IMR-90 (cell line): ENCODE measurements around the gene AGO3. TPM values are rescaled to one million over a fixed set of nuclear protein-coding genes. Genes with fewer than 3 reads are reported as not detected.

Source experiments
- ATAC-seq: fragments of 200-7000 bp; cut with Tn5 transposase; 2 replicates; pipeline ENCODE4 v1.9.1; 2020; ENCODE audit warnings: low read depth, mild to moderate bottlenecking, moderate library complexity
- BruUV-seq: library from RNA; stranded (reverse); fragments of 400-500 nt; replicated peaks from 2 replicates; lab custom pipeline; 2021; lab: Mats Ljungman, UMichigan
- CTCF ChIA-PET: fragments of 300-600 bp; formaldehyde crosslinking; extraction: SDS; loops from one replicate; lab custom pipeline; 2021; ENCODE audit warnings: antibody characterized with exemption; lab: Yijun Ruan, JAX
- POLR2A ChIA-PET: fragments of 300-600 bp; sonication (Branson Sonifier 250); formaldehyde crosslinking; loops from one replicate; lab custom pipeline; 2022; ENCODE audit warnings: antibody characterized with exemption; ENCODE audit not compliant: unreplicated experiment; lab: Charles Lee
- DNase-seq: peaks from one replicate; pipeline ENCODE4 v3.0.0; 2013
- H2AFZ ChIP-seq: replicated peaks from 2 replicates; pipeline ENCODE3; 2013; ENCODE audit warnings: low read length, mild to moderate bottlenecking; ENCODE audit not compliant: poor library complexity
- H2AK5ac ChIP-seq: 2 replicates; pipeline ENCODE4 v1.6.1; 2013; ENCODE audit warnings: low read depth, low read length, inconsistent platforms
- H2AK9ac ChIP-seq: replicated peaks from 2 replicates; pipeline ENCODE3; 2013; ENCODE audit warnings: mild to moderate bottlenecking, low read depth, low read length, moderate library complexity; ENCODE audit not compliant: poor library complexity
- H2BK120ac ChIP-seq: 2 replicates; pipeline ENCODE4 v1.6.1; 2013; ENCODE audit warnings: low read depth, low read length, inconsistent platforms
- H2BK15ac ChIP-seq: 3 replicates; pipeline ENCODE4 v1.6.1; 2013; ENCODE audit warnings: low read depth, low read length, inconsistent platforms
- H2BK20ac ChIP-seq: 2 replicates; pipeline ENCODE4 v1.6.1; 2013; ENCODE audit warnings: low read depth, mild to moderate bottlenecking, inconsistent platforms, low read length, moderate library complexity
- H2BK5ac ChIP-seq: 2 replicates; pipeline ENCODE4 v1.6.1; 2013; ENCODE audit warnings: mild to moderate bottlenecking, low read depth, low read length, inconsistent platforms; ENCODE audit not compliant: poor library complexity, severe bottlenecking
- H3K14ac ChIP-seq: replicated peaks from 2 replicates; pipeline ENCODE4 v1.6.1; 2013; ENCODE audit warnings: low read depth, low read length, inconsistent platforms
- H3K18ac ChIP-seq: 2 replicates; pipeline ENCODE4 v1.6.1; 2013; ENCODE audit warnings: low read depth, low read length, control low read depth
- H3K23ac ChIP-seq: 2 replicates; pipeline ENCODE4 v1.6.1; 2013; ENCODE audit warnings: low read depth, low read length, inconsistent platforms
- H3K27ac ChIP-seq: 2 replicates; pipeline ENCODE4 v1.5.1; 2013; ENCODE audit warnings: mild to moderate bottlenecking, control low read depth, low read length; ENCODE audit not compliant: insufficient read depth
- H3K27me3 ChIP-seq: 2 replicates; pipeline ENCODE4 v1.6.1; 2013; ENCODE audit warnings: low read length; ENCODE audit not compliant: control insufficient read depth, insufficient read depth
- H3K36me3 ChIP-seq: 2 replicates; pipeline ENCODE4 v1.6.1; 2013; ENCODE audit warnings: low read length, mixed read lengths; ENCODE audit not compliant: control insufficient read depth, insufficient read depth
- H3K4ac ChIP-seq: 2 replicates; pipeline ENCODE4 v1.6.1; 2013; ENCODE audit warnings: low read depth, low read length, inconsistent platforms
- H3K4me1 ChIP-seq: 2 replicates; pipeline ENCODE4 v1.6.1; 2013; ENCODE audit warnings: low read length, mixed read lengths; ENCODE audit not compliant: control insufficient read depth, insufficient read depth
- H3K4me2 ChIP-seq: 2 replicates; pipeline ENCODE4 v1.6.1; 2013; ENCODE audit warnings: low read depth, mild to moderate bottlenecking, control low read depth, low read length, moderate library complexity
- H3K4me3 ChIP-seq: 2 replicates; pipeline ENCODE4 v1.5.1; 2013; ENCODE audit warnings: low read depth, mild to moderate bottlenecking, control low read depth, low read length, moderate library complexity; ENCODE audit not compliant: insufficient read depth
- H3K56ac ChIP-seq: 2 replicates; pipeline ENCODE4 v1.6.1; 2013; ENCODE audit warnings: low read length, inconsistent platforms; ENCODE audit not compliant: insufficient read depth; ENCODE audit errors: extremely low read depth
- H3K79me1 ChIP-seq, 2 experiments: 2 replicates each; pipeline ENCODE4 v1.6.1; 2013; ENCODE audit warnings: low read length in 2 of 2, inconsistent platforms in 1 of 2, low read depth in 1 of 2
- H3K9ac ChIP-seq: 2 replicates; pipeline ENCODE4 v1.6.1; 2013; ENCODE audit warnings: low read depth, low read length, control low read depth
- H3K9me1 ChIP-seq: 2 replicates; pipeline ENCODE4 v1.6.1; 2013; ENCODE audit warnings: low read length, inconsistent platforms; ENCODE audit not compliant: insufficient read depth
- H3K9me3 ChIP-seq: 2 replicates; pipeline ENCODE4 v1.6.1; 2013; ENCODE audit warnings: low read length; ENCODE audit not compliant: control insufficient read depth, insufficient read depth
- H4K20me1 ChIP-seq: 2 replicates; pipeline ENCODE4 v1.6.1; 2013; ENCODE audit warnings: low read length, inconsistent platforms; ENCODE audit not compliant: insufficient read depth
- H4K5ac ChIP-seq: 2 replicates; pipeline ENCODE4 v1.6.1; 2013; ENCODE audit warnings: mild to moderate bottlenecking, low read depth, low read length, control low read depth
- H4K8ac ChIP-seq, 2 experiments: 2 replicates each; pipeline ENCODE4 v1.6.1; 2013; ENCODE audit warnings: low read depth in 2 of 2, low read length in 2 of 2, control low read depth in 1 of 2, inconsistent platforms in 1 of 2
- H4K91ac ChIP-seq: 2 replicates; pipeline ENCODE4 v1.6.1; 2013; ENCODE audit warnings: low read depth, low read length, inconsistent platforms; ENCODE audit not compliant: insufficient read depth
- CEBPB ChIP-seq: IDR thresholded peaks from 2 replicates; pipeline ENCODE4 v1.6.1; 2012; ENCODE audit warnings: low read depth, low read length, improper control_type of control experiment
- CHD1 ChIP-seq: IDR thresholded peaks from 2 replicates; pipeline ENCODE4 v1.6.1; 2012; ENCODE audit warnings: low read depth, low read length, improper control_type of control experiment
- FOS ChIP-seq: fragments of 150-350 bp; IDR thresholded peaks from 2 replicates; pipeline ENCODE4 v1.6.1; 2016; ENCODE audit warnings: low read depth, low read length
- MAFK ChIP-seq: IDR thresholded peaks from 2 replicates; pipeline ENCODE4 v1.6.1; 2012; ENCODE audit warnings: low read depth, low read length, improper control_type of control experiment
- MAZ ChIP-seq: IDR thresholded peaks from 2 replicates; pipeline ENCODE4 v1.6.1; 2012; ENCODE audit warnings: low read depth, mild to moderate bottlenecking, low read length, improper control_type of control experiment, moderate library complexity, borderline replicate concordance
- NFE2L2 ChIP-seq: fragments of 150-350 bp; IDR thresholded peaks from 2 replicates; pipeline ENCODE4 v1.6.1; 2016; ENCODE audit warnings: low read depth, mild to moderate bottlenecking, low read length
- RAD21 ChIP-seq: IDR thresholded peaks from 2 replicates; pipeline ENCODE4 v1.6.1; 2012; ENCODE audit warnings: low read length, improper control_type of control experiment
- RCOR1 ChIP-seq: IDR thresholded peaks from 2 replicates; pipeline ENCODE4 v1.6.1; 2012; ENCODE audit warnings: mild to moderate bottlenecking, low read length, improper control_type of control experiment; ENCODE audit not compliant: insufficient replicate concordance
- RFX5 ChIP-seq: IDR thresholded peaks from 2 replicates; pipeline ENCODE4 v1.8.0; 2012; ENCODE audit warnings: low read depth, mild to moderate bottlenecking, low read length, moderate library complexity
- SMC3 ChIP-seq: fragments of 150-350 bp; IDR thresholded peaks from 2 replicates; pipeline ENCODE4 v1.6.1; 2016; ENCODE audit warnings: low read depth, mild to moderate bottlenecking, antibody characterized with exemption, low read length, moderate library complexity
- WGBS, 2 experiments: methylation state at CpG; one replicate each; pipeline versions ENCODE4 v1.1.5 to v1.1.7; 2013; ENCODE audit warnings: missing lambda C conversion rate in 2 of 2; ENCODE audit not compliant: insufficient read length in 1 of 2; ENCODE audit errors: extremely low coverage in 2 of 2; 5-methylcytosine and 5-hydroxymethylcytosine counted together
- dilution Hi-C: fragments of 300-500 bp; cut with HindIII; formaldehyde crosslinking; loops from one replicate; pipeline ENCODE4 v1.14.3; 2018; ENCODE audit warnings: low sequenced_read_pairs; ENCODE audit not compliant: unreplicated experiment
- in situ Hi-C: fragments of 300-500 bp; cut with MboI; formaldehyde crosslinking; loops from 3 replicates; pipeline ENCODE4 v1.14.3; 2019; ENCODE audit warnings: low sequenced_read_pairs, inconsistent platforms, mixed read lengths
- intact Hi-C: fragments of 100-400 bp; cut with micrococcal nuclease; formaldehyde crosslinking; loops from 2 replicates; pipeline ENCODE4 v1.10.0; 2022
- polyA plus RNA-seq, 3 experiments: library from polyadenylated mRNA; depleted of rRNA; stranded (reverse); fragments of >200 nt; gene quantifications; 2 replicates each; pipeline ENCODE4 v1.2.3, GENCODE V29; 2012; ENCODE audit warnings: low replicate concordance in 1 of 3
- total RNA-seq: library from RNA; depleted of rRNA; stranded (reverse); fragments of >200 nt; gene quantifications from 2 replicates; pipeline ENCODE4 v1.2.3, GENCODE V29; 2012
- TF ChIP-seq, protein P1 (sequence below): fragments of 150-350 bp; IDR thresholded peaks from 2 replicates; pipeline ENCODE4 v1.6.1; 2016; ENCODE audit warnings: low read depth, mild to moderate bottlenecking, low read length, moderate library complexity, borderline replicate concordance
- TF ChIP-seq, protein P2 (sequence below): fragments of 150-350 bp; IDR thresholded peaks from 2 replicates; pipeline ENCODE4 v1.6.1; 2017; ENCODE audit warnings: mild to moderate bottlenecking, antibody characterized with exemption, low read length, low read depth

Gene AGO3
- total and polyA plus RNA-seq, 2 of the 4 experiments (the other 2 are of a cell fraction), result 8.9 to 25.6 TPM

DNA sequence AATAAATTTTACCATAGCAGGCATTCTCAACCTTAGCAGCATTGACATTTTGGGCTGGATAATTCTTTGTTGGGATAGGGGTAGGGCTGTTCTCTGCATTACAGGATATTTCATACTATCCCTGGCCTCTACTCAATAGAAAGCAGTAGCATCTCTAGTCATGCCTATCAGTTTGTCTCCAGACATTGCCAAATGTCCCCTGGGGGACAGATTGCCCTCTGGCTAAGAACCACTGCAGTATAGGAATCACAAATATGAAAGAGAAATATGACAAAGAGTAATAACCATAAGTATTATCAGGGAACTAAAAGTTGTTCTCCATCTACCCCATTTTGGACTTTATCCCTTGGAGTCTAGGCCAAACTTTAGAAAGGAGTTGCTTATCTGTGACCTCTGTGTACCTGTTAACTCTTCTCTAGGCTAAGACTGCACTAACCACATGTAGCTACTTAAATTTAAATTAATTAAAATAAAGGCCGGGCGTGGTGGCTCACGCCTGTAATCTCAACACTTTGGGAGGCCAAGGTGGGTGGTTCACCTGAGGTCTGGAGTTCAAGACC, 76.1 kb downstream of the AGO3 start:
- no peak overlapping the region for H2BK5ac ChIP-seq
- 0 out of 4 replicates have a peak, but pooled peaks cover 0 to 2% of the 10 kb centered on the region in 2 experiments for H3K79me1 ChIP-seq
- H2BK20ac ChIP-seq, result no peak overlapping the region
- no peak overlapping the region for H3K56ac ChIP-seq
- H2AFZ ChIP-seq, result no peak overlapping the region
- H4K5ac ChIP-seq, result no peak overlapping the region
- no peak overlapping the region for H3K4me3 ChIP-seq
- H4K20me1 ChIP-seq, result no peaks in the 10 kb centered on the region
- no peaks in the 10 kb centered on the region for H3K9me3 ChIP-seq
- ATAC-seq, result no peak
- no peak overlapping the region for H3K18ac ChIP-seq
- H3K14ac ChIP-seq, result no peak overlapping the region
- no peaks in the 10 kb centered on the region for H3K27me3 ChIP-seq
- intact Hi-C loops (no loop called here), dilution Hi-C loops (no loop called here), in situ Hi-C loops (no loop called here)
- H3K23ac ChIP-seq, result no peak overlapping the region
- BruUV-seq, result no TSS peak
- peaks cover 5% of the 10 kb centered on the region; the same call in 1 of the 2 replicates for H3K4me1 ChIP-seq
- no peak overlapping the region for H4K8ac ChIP-seq
- TF ChIP-seq, protein P1, sequence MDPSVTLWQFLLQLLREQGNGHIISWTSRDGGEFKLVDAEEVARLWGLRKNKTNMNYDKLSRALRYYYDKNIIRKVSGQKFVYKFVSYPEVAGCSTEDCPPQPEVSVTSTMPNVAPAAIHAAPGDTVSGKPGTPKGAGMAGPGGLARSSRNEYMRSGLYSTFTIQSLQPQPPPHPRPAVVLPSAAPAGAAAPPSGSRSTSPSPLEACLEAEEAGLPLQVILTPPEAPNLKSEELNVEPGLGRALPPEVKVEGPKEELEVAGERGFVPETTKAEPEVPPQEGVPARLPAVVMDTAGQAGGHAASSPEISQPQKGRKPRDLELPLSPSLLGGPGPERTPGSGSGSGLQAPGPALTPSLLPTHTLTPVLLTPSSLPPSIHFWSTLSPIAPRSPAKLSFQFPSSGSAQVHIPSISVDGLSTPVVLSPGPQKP, result no peak
- TF ChIP-seq NFE2L2 (no peak), MAZ (no peak), RFX5 (no peak), CEBPB (no peak), MAFK (no peak), SMC3 (no peak), CHD1 (no peak), RCOR1 (no peak), RAD21 (no peak), FOS (no peak)
- TF ChIP-seq, protein P2, sequence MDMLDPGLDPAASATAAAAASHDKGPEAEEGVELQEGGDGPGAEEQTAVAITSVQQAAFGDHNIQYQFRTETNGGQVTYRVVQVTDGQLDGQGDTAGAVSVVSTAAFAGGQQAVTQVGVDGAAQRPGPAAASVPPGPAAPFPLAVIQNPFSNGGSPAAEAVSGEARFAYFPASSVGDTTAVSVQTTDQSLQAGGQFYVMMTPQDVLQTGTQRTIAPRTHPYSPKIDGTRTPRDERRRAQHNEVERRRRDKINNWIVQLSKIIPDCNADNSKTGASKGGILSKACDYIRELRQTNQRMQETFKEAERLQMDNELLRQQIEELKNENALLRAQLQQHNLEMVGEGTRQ, result no peak
- H3K9me1 ChIP-seq, result no peaks in the 10 kb centered on the region
- ChIA-PET POLR2A (no interaction called here), CTCF (no interaction called here)
- no peak overlapping the region for H2BK120ac ChIP-seq
- no peak for DNase-seq
- H3K36me3 ChIP-seq, result peaks cover 7% of the 10 kb centered on the region; the same call in 1 of the 2 replicates
- H2AK9ac ChIP-seq, result no peak overlapping the region
- no peak overlapping the region for H2AK5ac ChIP-seq
- H3K27ac ChIP-seq, result no peak overlapping the region
- no peak overlapping the region for H3K4ac ChIP-seq
- no peak overlapping the region for H3K9ac ChIP-seq
- no CpG with 5 or more reads among the region's 3 CpGs for WGBS, 2 experiments
- no peak overlapping the region for H2BK15ac ChIP-seq
- no peak overlapping the region for H3K4me2 ChIP-seq
- no peak overlapping the region for H4K91ac ChIP-seq
